ENCODE data around the gene UBE2F.

UBE2F gene, protein sequence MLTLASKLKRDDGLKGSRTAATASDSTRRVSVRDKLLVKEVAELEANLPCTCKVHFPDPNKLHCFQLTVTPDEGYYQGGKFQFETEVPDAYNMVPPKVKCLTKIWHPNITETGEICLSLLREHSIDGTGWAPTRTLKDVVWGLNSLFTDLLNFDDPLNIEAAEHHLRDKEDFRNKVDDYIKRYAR

DNA sequence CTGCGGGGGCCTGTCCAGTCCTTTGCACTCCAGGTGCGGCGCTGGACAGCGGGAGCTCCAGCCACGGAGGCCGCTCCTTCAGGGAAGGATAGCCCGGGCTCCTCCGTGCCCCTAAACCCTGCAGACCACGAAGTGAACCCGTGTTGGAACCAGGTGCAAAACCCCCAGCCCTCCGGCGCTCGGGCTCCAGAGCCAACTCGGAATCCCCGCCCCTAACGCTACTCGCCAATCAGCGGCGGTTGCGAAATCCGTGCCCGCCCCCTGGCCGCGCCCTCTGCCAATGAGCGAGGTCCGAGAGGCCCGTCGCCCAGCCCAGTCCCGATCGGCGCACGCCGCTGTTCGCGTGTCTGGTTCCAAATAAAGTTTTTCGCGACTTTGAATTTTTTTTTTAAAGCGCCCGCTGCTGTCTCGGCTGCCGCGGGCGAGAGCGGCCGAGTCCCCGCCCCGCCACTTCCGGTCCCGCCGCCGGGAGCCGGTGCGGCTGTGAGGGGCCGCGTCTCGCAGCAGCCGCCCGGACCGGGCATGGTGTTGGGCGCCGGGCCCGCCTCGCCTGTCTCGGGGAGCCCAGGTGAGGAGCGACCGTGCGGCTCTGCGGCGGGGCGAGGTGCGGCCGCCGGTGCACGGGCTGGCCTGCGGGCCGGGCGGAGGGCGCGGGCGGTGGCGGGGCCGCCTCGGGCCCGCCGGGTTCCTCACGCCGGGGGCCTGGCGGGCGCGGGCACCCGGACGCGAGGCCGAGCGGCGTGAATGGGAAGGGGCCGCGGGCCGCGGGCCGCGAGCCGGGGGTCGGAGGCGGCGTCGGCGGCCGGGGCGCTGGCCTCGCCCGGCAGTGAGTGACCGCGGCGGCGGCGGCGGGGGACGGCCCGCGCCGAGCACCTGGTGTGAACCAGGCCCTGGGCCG lies at the start of gene UBE2F:
Gene UBE2F (plus strand): TSS at position 450 of the 898 bp plus-strand sequence. CDS start 6,094 bp downstream, outside the sequence.
- DNase-seq (ENCODE audit: low spot score) = peak; percentile 95

DNA sequence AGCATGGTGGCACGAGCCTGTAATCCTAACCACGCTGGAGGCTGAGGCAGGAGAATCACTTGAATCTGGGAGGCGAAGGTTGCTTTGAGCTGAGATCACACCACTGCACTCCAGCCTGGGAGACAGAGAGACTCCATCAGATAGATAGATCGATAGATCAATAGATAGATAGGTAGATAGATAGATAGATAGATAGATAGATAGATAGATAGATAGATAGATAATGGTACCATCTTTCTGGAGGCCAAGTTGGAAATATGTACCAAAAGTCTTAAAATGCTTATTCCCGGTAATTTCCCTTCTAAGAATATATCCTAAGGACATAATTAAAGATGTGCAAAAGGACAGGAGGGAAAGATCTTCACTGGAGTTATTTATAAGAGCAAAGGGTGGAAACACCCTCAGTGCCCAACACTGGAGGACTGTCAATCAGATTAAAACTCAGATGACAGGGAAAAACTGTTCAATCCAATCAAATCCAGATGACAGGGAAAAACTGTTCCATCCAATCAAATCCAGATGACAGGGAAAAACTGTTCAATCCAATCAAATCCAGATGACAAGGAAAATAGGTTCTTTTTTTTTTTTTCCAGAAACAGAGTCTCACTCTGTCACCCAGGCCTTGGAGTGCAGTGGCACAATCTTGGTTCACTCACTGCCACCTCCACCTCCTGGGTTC lies 49.0 kb upstream of the UBE2F start:
- no peak for DNase-seq (ENCODE audit: low spot score)

DNA sequence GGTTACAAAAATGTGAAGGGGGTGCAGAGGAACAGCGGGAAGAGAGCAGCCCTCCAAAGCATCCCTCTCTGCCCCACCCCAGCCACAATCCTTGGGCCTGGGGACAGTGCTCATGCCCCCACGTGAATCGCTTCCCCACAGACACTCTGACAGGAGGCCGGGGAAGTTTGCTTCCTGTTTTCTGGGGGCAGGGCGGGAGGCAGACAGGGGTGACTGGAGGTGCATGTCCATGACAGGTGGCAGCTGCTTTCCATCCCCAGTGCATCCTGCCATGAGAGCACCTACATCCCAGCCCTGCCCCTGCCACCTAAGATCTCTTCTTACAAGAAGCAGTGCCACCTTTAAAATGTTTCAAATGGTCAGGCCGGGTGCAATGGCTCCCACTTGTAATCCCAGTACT lies 47.2 kb upstream of the UBE2F start:
- DNase-seq (ENCODE audit: low spot score) = no peak

- DNase-seq (ENCODE audit: low spot score) = no peak
Observed at GRCh38 chr2:237920673-237921072, 46.1 kb upstream of the UBE2F start.

DNA sequence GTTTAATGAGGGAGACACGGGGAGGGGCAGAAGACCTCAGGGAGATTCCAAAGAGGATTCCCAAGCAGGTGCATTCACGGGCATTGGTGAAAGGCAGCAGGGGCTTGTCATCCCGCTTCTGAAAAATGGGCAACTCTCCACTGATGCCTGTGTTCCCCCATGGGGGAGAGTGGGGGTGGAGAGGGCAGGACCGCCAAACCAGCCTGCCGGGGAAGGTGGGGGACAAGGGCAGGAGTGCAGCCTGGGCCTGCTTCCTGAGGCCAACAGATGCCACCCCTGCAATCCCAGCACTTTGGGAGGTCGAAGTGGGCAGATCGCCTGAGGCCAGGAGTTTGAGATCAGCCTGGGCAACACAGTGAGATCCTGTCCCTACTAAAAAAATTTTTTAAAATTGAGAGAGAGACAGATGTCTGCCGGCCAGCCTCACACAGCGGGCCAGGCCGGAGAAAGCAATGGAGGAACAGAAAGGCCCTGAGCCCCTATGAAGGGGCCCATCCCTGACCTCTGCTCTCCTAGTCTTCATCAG lies 44.8 kb upstream of the UBE2F start:
- DNase-seq (ENCODE audit: low spot score) = no peak

GRCh38 chr2:237922641-237923361 lies 44.0 kb upstream of the UBE2F start:
- no peak for DNase-seq (ENCODE audit: low spot score)

- DNase-seq (ENCODE audit: low spot score) = peak; percentile 72
Observed at GRCh38 chr2:237923481-237924163, 43.2 kb upstream of the UBE2F start.

DNA sequence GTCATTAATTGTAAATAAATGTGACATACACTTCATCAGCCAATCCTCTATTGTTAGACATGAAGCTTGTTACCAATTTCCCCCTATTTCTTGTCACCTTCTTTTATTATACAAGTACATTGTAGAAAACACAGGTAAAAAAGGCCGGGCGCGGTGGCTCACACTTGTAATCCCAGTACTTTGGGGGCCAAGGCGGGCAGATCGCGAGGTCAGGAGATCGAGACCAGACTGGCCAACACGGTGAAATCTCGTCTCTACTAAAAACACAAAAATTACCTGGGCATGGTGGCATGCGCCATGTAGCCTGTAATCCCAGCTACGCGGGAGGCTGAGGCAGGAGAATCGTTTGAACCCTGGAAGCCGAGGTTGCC lies 42.7 kb upstream of the UBE2F start:
- DNase-seq (ENCODE audit: low spot score) = no peak

DNA sequence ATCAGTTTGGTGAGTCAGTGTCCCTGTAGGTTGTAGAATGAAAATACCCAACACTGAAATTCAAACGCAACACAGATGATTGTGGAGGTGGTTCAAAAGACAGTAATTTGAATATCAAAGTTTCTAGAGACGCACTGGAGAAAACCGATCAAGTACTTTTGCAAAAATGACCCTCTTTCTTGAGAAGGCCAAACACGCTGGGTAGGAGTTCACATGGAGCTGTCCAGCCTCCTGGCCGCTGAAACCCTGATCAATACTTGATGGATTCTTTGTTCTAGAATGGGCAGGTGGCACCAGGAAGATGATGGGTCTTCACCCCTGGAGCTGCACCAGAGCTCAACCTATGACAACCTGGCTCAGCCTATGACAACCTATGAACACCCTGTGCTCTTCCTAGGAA lies 39.7 kb upstream of the UBE2F start:
- no peak for DNase-seq (ENCODE audit: low spot score)

DNA sequence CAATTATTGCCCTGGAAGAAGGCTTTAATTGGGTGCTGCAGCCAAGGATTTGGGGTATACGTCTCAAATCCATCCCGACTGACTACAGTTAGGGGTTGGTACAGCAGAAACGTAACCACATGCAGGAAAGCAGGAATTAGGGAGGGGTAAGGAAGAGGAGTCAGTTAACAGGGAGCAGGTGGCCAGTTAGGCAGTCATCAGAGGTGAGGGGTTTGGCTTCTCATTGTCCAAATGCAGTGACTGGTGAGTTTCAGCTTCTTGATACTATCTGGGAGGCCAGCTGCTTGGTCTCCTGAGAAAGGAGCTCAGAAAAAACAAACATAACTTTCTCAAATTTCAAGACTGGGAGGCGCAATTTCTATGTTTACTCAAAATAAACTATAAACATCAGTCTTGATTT lies 38.8 kb upstream of the UBE2F start:
- no peak for DNase-seq (ENCODE audit: low spot score)

DNA sequence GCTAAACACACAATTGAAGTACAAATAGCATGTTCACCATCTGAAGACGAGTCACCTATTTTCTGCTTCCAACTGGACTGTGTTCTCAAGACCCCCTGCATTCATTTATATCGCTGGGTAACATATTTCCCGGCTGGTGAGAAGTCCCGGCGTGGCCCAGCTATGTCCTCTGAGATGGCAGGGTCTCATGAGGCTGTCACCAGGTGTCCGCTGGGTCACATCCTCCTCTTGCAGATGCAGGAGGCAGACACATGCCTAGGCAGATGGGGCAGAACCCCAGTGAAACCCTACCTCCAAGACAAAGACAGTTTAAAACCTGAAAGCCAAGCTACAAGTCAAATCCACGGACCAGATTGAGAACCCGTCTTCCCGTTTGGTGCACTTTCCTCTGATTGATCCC lies 36.8 kb upstream of the UBE2F start:
- DNase-seq (ENCODE audit: low spot score) = no peak

- DNase-seq (ENCODE audit: low spot score) = no peak
Observed at GRCh38 chr2:237931205-237931721, 35.6 kb upstream of the UBE2F start.

DNA sequence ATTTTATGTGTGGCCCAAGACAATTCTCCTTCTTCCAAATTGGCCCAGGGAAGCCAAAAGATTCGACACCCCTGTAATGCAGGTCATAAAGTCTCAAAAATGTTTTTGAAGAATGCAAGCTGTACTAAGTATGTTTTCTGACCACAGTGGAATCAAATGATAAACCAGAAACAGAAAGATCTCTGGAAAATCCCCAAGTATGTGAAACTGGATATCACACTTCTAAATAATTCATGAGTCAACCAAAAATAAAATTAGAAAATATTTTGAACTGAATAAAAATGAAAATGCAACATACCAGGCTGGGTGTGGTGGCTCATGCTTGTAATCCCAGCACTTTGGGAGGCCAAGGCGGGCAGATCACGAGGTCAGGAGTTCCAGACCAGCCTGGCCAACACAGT lies 34.1 kb upstream of the UBE2F start:
- DNase-seq (ENCODE audit: low spot score) = no peak

- DNase-seq (ENCODE audit: low spot score) = no peak
Observed at GRCh38 chr2:237934186-237934585, 32.6 kb upstream of the UBE2F start.

DNA sequence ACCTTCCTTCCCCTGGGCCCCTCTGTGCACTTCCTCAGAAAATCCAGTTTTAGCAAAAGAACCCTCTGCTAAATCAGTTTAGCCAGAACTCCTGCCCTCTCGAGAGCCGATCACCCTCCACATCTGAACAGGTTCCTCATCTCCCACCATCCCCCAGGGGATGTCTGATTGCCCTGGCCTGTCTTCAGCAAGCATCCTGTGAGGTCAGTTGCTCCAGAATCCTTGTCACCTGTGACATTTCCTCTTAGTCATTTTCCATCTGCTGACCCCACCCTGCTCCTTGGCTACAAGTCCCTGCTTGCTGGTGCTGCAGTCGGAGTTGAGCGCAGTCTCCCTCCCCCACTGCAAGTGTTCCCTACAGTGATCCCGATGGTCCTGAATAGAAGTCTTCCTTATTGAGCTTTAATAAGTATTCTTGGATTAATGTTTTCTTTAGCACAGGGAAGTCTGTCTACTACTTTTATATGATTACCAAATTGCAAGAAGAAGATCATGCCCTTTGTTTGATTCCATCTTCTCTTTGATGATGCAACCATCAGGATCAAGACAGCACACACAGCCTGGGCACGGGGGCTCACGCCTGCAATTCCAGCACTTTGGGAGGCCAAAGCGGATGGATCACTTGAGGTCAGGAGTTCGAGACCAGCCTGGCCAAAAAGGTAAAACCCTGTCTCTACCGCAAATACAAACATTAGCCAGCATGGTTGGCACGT lies 30.9 kb upstream of the UBE2F start:
- no peak for DNase-seq (ENCODE audit: low spot score)

GRCh38 chr2:237939251-237939650 lies 27.6 kb upstream of the UBE2F start:
- no peak for DNase-seq (ENCODE audit: low spot score)

DNA sequence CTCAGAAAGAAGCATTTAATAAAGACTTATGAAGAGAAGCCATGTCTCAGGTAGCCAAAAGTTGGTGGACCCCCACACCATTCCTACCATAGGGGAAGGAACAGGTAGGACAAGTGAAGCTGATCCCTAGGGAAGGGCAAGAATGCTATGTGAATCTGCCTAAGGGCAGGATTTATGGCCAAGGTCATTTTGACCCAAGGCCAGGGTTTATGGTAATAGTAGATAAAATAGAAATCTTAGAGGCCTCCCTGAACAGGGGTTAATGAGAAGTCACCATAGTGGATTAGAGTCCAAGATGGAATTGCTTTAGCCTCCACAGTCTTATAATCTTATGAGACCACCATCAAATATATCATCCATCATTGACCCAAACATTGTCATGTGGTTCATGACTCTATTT lies 26.0 kb upstream of the UBE2F start:
- DNase-seq (ENCODE audit: low spot score) = no peak

- DNase-seq (ENCODE audit: low spot score) = no peak
Observed at GRCh38 chr2:237941239-237941638, 25.6 kb upstream of the UBE2F start.

GRCh38 chr2:237942513-237942899 lies 24.3 kb upstream of the UBE2F start:
- DNase-seq (ENCODE audit: low spot score) = no peak

GRCh38 chr2:237943395-237944094 lies 23.3 kb upstream of the UBE2F start:
- no peak for DNase-seq (ENCODE audit: low spot score)

Data from CD4-positive, alpha-beta T cell treated with Interleukin-6 at 100 ng/mL for 8 hours (primary cell).